Activated CD4-positive, alpha-beta T cell treated with anti-CD3 and anti-CD28 coated beads, Interleukin-2, Interleukin-6, amounts not matched to agents 100 ng/mL and 50 ng/mL, durations not matched to agents 16 hours and 8 hours (primary cell): ENCODE data around the gene DCDC1.
A peak's percentile ranks its signal among the peaks of the same experiment; 100 is the strongest.
"Not testable (repeated sequence)": the region's sequence is repeated elsewhere in the genome, so short reads cannot be mapped to it uniquely, and the experiment has no call there.

Source experiments
- DNase-seq: peaks from one replicate; pipeline ENCODE4 v3.0.0-alpha.2; 2020

The DCDC1 gene

GRCh38 chr11:30984442-30984816, 385.1 kb downstream of the DCDC1 start:
- DNase-seq: no peak

- no peak for DNase-seq
These were observed 385.6 kb downstream of the DCDC1 start for GRCh38 chr11:30983776-30984441.

- no peak for DNase-seq
These were observed 386.4 kb downstream of the DCDC1 start for GRCh38 chr11:30983143-30983542.

- no peak for DNase-seq
These were observed 402.0 kb downstream of the DCDC1 start for GRCh38 chr11:30967579-30967978.

DNA sequence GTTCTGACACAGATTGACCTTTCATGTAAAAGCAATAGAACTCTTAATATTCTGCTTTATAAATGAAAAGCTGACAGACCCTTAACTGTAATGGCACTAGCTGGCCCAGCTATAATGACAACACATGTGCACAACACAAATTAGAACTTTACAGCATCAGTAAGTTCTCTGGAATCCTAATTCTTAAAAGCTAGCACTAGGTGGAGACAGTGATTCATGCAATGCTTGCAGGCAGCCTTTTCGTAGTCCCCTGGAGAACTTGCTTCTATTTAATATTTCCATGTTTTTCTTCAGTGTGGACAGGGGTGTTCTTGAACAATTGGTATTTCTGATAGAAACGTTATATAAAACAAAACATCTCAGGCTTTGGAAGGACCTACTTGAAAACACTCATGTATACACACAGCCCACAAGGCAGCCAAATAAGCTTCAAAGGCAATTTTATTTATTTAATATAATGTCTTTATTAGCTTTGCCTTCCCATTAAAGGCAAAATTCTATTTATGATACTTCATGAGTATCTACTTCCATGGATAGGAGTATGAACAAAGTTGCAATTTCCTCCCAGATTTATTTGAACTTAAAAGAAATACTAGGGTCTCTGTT, 409.0 kb downstream of the DCDC1 start:
- DNase-seq: peak; percentile 4

DNA sequence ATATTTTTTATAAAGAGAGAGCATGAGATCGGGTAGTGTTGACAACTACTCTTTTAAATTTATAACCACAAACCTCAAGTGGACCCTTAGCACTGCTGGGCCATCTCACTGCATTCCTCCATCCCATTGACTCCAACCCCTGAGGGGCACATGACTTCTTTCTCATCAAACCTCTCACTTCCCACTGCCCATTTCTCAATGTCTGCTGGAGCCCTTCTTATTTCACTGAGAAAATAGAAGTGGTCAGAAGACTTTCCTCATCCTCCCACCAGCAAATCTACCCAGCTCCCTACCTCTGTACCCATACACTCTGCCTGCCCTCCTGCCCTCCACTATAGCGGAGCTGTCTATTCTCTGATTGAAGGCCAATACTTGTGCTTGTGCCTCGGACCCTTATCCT, 412.8 kb downstream of the DCDC1 start:
- no peak for DNase-seq

- no peak for DNase-seq
These were observed 419.7 kb downstream of the DCDC1 start for GRCh38 chr11:30949838-30950237.

GRCh38 chr11:30947715-30948114, 421.8 kb downstream of the DCDC1 start:
- DNase-seq: not testable (repeated sequence)

GRCh38 chr11:30938810-30939209, 430.7 kb downstream of the DCDC1 start:
- DNase-seq: no peak

- no peak for DNase-seq
These were observed 431.4 kb downstream of the DCDC1 start for GRCh38 chr11:30938171-30938570.

- no peak for DNase-seq
These were observed 433.0 kb downstream of the DCDC1 start for GRCh38 chr11:30936491-30936890.

DNA sequence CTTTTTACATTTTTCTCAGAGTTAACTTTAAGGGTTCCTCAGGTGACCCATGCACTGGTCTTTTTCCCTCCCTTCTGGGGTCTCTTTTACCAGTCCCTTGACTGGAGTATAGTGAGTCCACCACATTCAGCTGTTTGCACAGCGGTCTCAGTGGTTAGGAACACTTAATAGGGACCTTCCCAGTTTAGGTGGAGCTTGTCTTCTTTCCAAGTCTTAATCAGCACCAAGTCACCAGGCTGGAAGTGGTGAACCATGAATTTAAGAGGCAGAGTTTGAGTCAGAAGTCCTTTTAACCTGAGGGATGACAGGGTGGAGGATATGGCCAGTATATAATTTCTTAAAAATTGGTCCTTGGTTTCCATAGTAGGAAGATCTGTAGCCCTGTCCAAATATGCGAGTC, 433.7 kb downstream of the DCDC1 start:
- no peak for DNase-seq

DNA sequence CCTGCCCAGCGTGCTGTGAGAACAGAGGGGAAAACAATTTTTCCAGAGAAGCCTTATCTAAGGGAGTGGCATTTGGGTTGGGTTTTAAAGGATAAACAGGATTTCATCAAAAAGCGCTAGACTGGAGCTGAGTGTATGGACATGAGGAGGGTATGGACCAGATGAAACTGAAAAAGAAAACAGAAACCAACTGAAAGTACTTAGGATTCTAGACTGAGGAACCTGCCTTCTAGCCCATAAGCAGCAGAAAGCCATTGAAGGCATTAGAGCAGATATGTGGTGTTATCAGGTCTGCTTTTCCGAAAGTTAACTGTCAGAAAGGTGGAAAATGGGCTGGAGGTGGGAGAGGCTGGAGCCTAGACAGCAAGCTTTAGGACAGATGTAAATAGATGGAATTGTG, 443.4 kb downstream of the DCDC1 start:
- DNase-seq: no peak

DNA sequence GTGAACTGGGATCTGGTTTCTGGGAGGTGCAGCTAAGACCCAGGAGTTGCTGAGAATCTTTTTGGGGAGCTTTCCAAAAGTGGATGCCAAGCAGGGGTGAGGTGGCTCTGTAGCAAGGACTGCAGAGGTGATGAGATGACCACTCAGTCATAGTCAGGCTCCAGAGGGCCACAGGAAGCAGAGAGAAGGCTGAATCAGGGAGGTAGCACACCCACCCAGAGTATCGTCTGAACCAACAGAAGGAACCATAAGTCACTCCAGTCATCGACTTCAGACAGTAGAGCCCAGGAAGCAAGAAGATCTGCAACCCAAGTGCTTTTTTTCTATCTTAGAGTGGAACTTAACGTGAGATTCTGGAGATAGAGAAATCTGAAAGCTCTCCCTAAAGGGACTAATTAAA, 447.7 kb downstream of the DCDC1 start:
- no peak for DNase-seq

- no peak for DNase-seq
These were observed 450.0 kb downstream of the DCDC1 start for GRCh38 chr11:30919389-30920152.

DNA sequence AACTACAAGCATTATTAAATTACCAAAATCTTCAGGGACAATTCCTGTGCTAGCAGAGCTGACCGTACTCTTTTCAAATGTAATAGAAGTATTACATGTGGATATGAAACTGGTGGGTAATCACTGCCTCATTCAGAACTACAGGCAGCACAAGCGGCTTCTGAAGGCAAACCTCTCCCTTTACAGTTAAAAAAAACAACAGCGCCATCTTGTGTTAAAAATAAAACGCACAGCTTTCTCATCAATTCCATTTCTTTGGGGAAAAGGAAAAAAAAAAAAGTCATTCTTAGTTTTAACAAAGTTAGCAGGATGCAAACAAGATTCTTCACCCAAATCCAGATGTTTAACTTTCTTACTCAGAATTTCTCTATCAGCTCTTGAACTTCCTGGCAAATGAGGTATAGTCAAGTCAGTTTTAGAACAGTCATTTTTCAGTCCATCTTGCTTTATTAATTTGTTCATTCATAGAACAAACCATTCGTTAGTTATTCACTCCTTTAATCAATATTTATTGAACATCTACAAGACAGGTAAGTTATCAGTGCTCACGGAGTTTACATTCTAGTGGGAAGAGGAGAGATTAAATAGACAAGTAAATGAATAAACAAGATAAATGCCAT, 451.6 kb downstream of the DCDC1 start:
- peak; percentile 48 for DNase-seq

GRCh38 chr11:30917266-30917665, 452.3 kb downstream of the DCDC1 start:
- DNase-seq: no peak

DNA sequence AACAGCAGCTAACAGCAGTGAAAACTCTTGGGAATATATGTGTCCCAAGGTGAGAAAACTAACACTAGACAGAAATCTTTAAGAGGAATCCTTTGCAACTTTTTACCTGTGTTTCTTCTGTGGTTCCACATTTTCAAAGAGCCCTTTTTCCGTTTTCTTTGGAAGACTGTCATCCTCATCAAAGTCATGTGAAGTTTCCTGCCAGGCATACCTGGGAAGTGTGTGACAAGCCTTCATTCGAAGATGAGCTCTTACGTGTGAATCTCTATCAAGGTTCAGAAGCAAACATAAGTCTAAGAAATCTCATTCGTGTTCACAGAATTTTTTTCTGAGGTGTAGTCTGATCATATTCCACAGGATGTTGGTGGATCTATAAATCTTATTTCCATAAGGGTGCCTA, 452.8 kb downstream of the DCDC1 start:
- no peak for DNase-seq

DNA sequence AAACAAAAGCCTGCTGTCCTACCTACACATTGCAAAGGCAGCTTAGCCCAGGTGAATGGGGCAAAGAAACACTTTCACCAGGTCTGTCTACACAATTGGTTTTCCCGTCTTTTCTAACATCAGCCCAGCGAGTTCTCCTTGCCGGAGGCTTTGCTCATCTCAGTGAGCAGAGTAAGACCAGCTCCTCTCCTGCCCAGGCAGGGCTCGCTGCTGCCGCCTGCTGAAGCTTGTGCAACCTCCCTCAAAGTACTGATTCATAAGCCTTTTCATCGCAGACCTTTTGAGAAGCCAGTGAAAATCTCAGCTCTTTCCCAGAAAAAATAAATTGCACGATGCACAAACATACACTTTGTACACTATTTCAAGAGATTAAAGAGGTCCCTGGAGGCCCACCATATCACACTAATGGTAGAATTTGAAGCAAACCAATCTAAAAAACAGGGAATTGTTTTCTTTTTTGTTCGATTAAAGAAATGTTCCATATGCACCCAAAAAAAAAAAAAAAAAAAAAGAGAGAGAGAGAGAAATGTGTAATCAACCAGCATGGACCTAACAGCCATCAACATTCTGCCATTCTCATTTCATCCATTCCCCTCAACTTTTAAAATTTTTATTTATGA, 455.3 kb downstream of the DCDC1 start:
- peak; percentile 18 for DNase-seq

GRCh38 chr11:30911247-30911646, 458.3 kb downstream of the DCDC1 start:
- DNase-seq: no peak

DNA sequence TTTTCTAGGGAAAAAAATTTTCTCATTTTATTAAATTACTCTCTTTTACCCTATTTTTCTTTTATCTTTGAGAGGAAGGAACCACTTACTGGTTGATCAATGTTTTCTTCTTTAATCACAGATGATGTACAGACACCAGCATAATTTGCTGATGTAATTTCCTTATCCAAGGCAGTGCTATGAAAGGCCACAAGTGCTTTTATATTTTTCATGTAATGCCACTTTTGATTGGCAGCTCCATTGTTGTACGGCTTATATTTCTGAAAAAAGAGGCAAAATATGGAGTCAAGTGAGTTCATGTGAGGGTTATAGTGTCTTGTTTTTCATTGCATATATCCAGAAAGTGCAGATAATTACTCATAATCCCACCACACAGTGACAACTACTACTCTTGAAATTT, 460.7 kb downstream of the DCDC1 start:
- no peak for DNase-seq

- DNase-seq: no peak
These were observed 461.3 kb downstream of the DCDC1 start for GRCh38 chr11:30908272-30908671.

DNA sequence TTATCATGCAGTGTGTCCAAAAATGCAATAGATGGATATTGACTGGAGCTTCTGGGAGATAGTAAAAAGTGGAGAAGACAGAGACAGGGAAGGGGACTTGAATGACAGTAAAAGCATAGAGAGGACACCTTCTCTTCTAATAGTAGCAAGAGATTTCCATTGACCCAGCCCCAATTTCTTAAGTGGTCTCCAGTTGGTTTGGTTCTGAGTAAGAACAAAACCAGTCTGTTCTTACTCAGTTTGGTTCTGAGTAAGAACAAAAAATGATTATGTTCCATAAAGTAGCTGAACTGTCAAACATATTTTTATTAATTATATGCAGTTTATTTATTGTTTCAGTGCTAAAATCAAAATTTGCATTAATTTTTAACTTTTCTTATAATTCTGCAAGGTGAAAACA, 466.6 kb downstream of the DCDC1 start:
- peak; percentile 6 for DNase-seq
